Upper lobe of left lung (tissue), 6 donors: Measurements from ENCODE around the gene CPNE4. TPM values are rescaled to one million over a fixed set of nuclear protein-coding genes. Genes with fewer than 3 reads are reported as not detected.

ENCODE experiments used
- ATAC-seq, 2 donors: fragments of 200-7000 bp; cut with Tn5 transposase; one replicate each; pipeline ENCODE4 v1.9.1; 2022; ENCODE audit warnings: mild to moderate bottlenecking in 2 of 2, moderate library complexity in 2 of 2; ENCODE audit not compliant: low FRiP score in 2 of 2
- DNase-seq, 2 donors: peaks; one replicate each; pipeline ENCODE4 v3.0.0-alpha.2; 2019 to 2020
- H3K27ac ChIP-seq, 4 donors: fragments of 200-600 bp; sonication (generic); one replicate each; pipeline ENCODE4 v1.5.1; 2016 to 2019
- H3K27me3 ChIP-seq, 4 donors: fragments of 200-600 bp; sonication (generic); one replicate each; pipeline ENCODE4 v1.5.1; 2017 to 2019
- H3K36me3 ChIP-seq, 4 donors: fragments of 200-600 bp; sonication (generic); one replicate each; pipeline ENCODE4 v1.5.1; 2016 to 2019
- H3K4me1 ChIP-seq, 4 donors: fragments of 200-600 bp; sonication (generic); one replicate each; pipeline ENCODE4 v1.5.1; 2018 to 2019
- H3K4me3 ChIP-seq, 4 donors: fragments of 200-600 bp; sonication (generic); one replicate each; pipeline ENCODE4 v1.5.1; 2017 to 2019; ENCODE audit warnings: mild to moderate bottlenecking in 2 of 4, moderate library complexity in 1 of 4
- H3K9me3 ChIP-seq, 4 donors: fragments of 200-600 bp; sonication (generic); one replicate each; pipeline ENCODE4 v1.5.1; 2018 to 2019
- CTCF ChIP-seq, 6 experiments: fragments of 450-650 bp in 4 of 6; fragments of 200-600 bp in 2 of 6; sonication (generic) in 2 of 6; IDR thresholded peaks; one replicate each; pipeline ENCODE4 v1.5.1; 2016 to 2019; ENCODE audit warnings: antibody characterized with exemption in 6 of 6
- EP300 ChIP-seq, 4 donors: sonication (generic); formaldehyde crosslinking; IDR thresholded peaks; one replicate each; pipeline ENCODE4 v1.5.1; 2017; ENCODE audit warnings: antibody characterized with exemption in 4 of 4, control low read depth in 2 of 4
- POLR2A ChIP-seq, 4 donors: fragments of 450-650 bp; IDR thresholded peaks; one replicate each; pipeline ENCODE4 v1.5.1; 2016 to 2017; ENCODE audit warnings: antibody characterized with exemption in 4 of 4, mild to moderate bottlenecking in 2 of 4
- POLR2AphosphoS5 ChIP-seq, 2 donors: sonication (generic); formaldehyde crosslinking; IDR thresholded peaks; one replicate each; pipeline ENCODE4 v1.5.1; 2017; ENCODE audit warnings: antibody characterized with exemption in 2 of 2
- WGBS, 2 donors: methylation state at CpG; one replicate each; pipeline ENCODE4 v1.1.5; 2017 to 2018; 5-methylcytosine and 5-hydroxymethylcytosine counted together
- total RNA-seq, 6 donors: library from RNA; depleted of rRNA in 4 of 6; stranded (reverse); fragments of >200 nt in 4 of 6; gene quantifications; one replicate each; pipeline versions ENCODE4 v1.1.0 to v1.2.1, GENCODE V29; 2016 to 2021
- donor health status: DM: no; HTN: no; CAD: no; lungs with moderate emphysema.
- donor health status: DM: no; HTN: yes; CAD: no; lungs with severe emphysema.

Gene CPNE4
- total RNA-seq, 6 donors from 2014 or later = 0.34 to 2.1 (median 0.47) TPM; not detected in 3

DNA sequence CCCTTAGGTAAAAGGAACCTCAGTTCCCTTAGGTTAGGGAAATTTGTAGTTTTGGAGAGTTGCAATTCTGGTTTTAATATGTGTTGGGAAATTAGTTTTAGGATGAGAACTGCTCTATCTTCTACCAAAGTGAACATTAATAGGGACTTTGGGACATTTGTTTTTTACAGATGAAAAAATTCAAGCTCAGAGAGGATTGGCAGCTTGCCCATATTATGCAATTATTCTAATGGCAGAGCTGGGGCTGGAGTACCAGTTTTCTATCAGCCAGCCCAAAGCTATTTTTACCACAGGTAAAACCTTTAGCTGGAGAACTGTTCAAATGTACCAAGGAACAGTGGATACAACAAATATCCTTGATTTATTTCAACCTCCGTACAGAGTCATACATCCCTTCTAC, 127.0 kb downstream of the CPNE4 start:
- WGBS, 2 donors = 50 to 55% methylated on average over 1 of the region's 1 CpG
- Histone ChIP-seq H3K9me3 (no peaks in the 10 kb centered on the region), H3K4me1 (no peaks in the 10 kb centered on the region), H3K36me3 (no peaks in the 10 kb centered on the region), H3K27ac (no peak overlapping the region), H3K4me3 (no peak overlapping the region), H3K27me3 (no peaks in the 10 kb centered on the region)
- TF ChIP-seq EP300 (IDR thresholded peaks at IDR 0.05) (no peak), CTCF (IDR thresholded peaks at IDR 0.05) (no peak), POLR2A (IDR thresholded peaks at IDR 0.05) (no peak), POLR2AphosphoS5 (IDR thresholded peaks at IDR 0.05) (no peak)
- ATAC-seq = no peak
- DNase-seq = no peak

GRCh38 chr3:131903988-131904415, 130.8 kb downstream of the CPNE4 start:
- ATAC-seq = peak; percentile 23 to 63
- WGBS, 2 donors = 67 to 70% methylated on average over 4 of the region's 4 CpGs
- no peak overlapping the region for H3K27ac ChIP-seq
- H3K27me3 ChIP-seq = no peaks in the 10 kb centered on the region
- no peaks in the 10 kb centered on the region for H3K4me1 ChIP-seq
- no peak overlapping the region for H3K4me3 ChIP-seq
- no peaks in the 10 kb centered on the region for H3K9me3 ChIP-seq
- DNase-seq = no peak
- TF ChIP-seq EP300 (IDR thresholded peaks at IDR 0.05) (no peak), CTCF (IDR thresholded peaks at IDR 0.05) (no peak), POLR2AphosphoS5 (IDR thresholded peaks at IDR 0.05) (no peak), POLR2A (IDR thresholded peaks at IDR 0.05) (no peak)
- H3K36me3 ChIP-seq = no peaks in the 10 kb centered on the region

DNA sequence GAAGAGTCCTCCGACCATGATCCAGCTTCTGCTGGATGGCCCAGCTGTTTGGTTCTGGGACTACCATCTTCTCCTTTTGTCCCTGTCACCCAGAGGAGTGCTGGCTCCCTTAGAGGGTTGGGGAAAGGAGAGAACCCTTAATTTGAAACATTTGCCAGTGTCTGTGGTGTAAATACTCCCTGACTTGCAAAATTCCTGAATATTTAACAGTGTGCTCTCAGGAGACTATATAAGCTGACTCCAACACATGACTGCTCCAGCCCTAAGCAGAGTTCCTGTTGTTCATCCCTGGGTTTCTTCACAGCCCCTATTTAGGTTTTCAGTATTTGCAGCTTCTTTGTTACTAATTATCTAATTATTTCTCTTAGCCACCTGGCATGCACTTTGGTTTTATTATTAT, 133.1 kb downstream of the CPNE4 start:
- ATAC-seq = no peak
- DNase-seq = no peak
- H3K27me3 ChIP-seq = no peaks in the 10 kb centered on the region
- no peak overlapping the region for H3K4me3 ChIP-seq
- H3K27ac ChIP-seq = no peak overlapping the region
- H3K9me3 ChIP-seq = no peaks in the 10 kb centered on the region
- no peaks in the 10 kb centered on the region for H3K4me1 ChIP-seq
- 75 to 91% methylated on average over 1 of the region's 1 CpG for WGBS, 2 donors
- no peaks in the 10 kb centered on the region for H3K36me3 ChIP-seq
- TF ChIP-seq POLR2A (IDR thresholded peaks at IDR 0.05) (no peak), EP300 (IDR thresholded peaks at IDR 0.05) (no peak), POLR2AphosphoS5 (IDR thresholded peaks at IDR 0.05) (no peak), CTCF (IDR thresholded peaks at IDR 0.05) (no peak)

GRCh38 chr3:131900891-131901290, 133.9 kb downstream of the CPNE4 start:
- Histone ChIP-seq H3K4me1 (no peaks in the 10 kb centered on the region), H3K27ac (no peak overlapping the region), H3K36me3 (no peaks in the 10 kb centered on the region), H3K4me3 (no peak overlapping the region), H3K27me3 (no peaks in the 10 kb centered on the region), H3K9me3 (no peaks in the 10 kb centered on the region)
- no peak for TF ChIP-seq POLR2AphosphoS5 (IDR thresholded peaks at IDR 0.05)
- no peak for TF ChIP-seq POLR2A (IDR thresholded peaks at IDR 0.05)
- TF ChIP-seq EP300 (IDR thresholded peaks at IDR 0.05) = no peak
- TF ChIP-seq CTCF (IDR thresholded peaks at IDR 0.05) = no peak
- DNase-seq (no peak), ATAC-seq (no peak)
- 61 to 73% methylated on average over 1 of the region's 1 CpG for WGBS, 2 donors

DNA sequence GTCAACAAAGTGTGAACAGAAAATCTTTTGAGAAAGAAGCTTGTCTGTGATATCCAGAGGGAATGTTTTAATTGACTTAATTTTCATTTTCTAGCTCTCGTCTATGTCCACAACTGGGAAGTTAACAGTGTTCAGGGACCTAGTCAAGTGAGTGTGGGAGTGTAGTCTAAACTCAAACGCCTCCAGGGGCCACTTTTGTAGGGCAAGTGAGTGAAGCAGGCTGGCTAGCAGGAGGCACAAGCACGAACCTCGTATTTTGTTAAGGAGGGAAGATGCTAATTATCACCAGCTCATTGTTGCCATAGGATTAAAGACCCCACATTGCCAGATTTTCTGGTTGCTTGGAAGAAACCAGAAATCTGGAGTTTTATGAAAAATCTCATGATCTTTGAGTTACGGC, 135.8 kb downstream of the CPNE4 start:
- H3K27ac ChIP-seq = no peak overlapping the region
- H3K36me3 ChIP-seq = no peaks in the 10 kb centered on the region
- H3K4me1 ChIP-seq = no peaks in the 10 kb centered on the region
- 49 to 54% methylated on average over 5 of the region's 5 CpGs for WGBS, 2 donors
- ATAC-seq (no peak), DNase-seq (no peak)
- TF ChIP-seq POLR2AphosphoS5 (IDR thresholded peaks at IDR 0.05) = no peak
- TF ChIP-seq POLR2A (IDR thresholded peaks at IDR 0.05) = no peak
- no peak for TF ChIP-seq CTCF (IDR thresholded peaks at IDR 0.05)
- no peak for TF ChIP-seq EP300 (IDR thresholded peaks at IDR 0.05)
- H3K27me3 ChIP-seq = no peaks in the 10 kb centered on the region
- H3K4me3 ChIP-seq = no peak overlapping the region
- no peaks in the 10 kb centered on the region for H3K9me3 ChIP-seq
